MM.1S (cell line): Measurements from ENCODE around the gene SMC4.

Experiments used
- DNase-seq: peaks from one replicate; pipeline ENCODE4 v3.0.0-alpha.2; 2015
- H2AFZ ChIP-seq: fragments of 300-600 bp; sonication (generic); 2 replicates; pipeline ENCODE4 v1.6.0; 2016; ENCODE audit warnings: antibody characterized with exemption, low read length
- H3F3A ChIP-seq: fragments of 300-600 bp; sonication (generic); 2 replicates; pipeline ENCODE4 v1.6.1; 2016; ENCODE audit warnings: mild to moderate bottlenecking, antibody characterized with exemption, low read length, moderate library complexity, mixed read lengths; ENCODE audit not compliant: insufficient read depth
- H3K27ac ChIP-seq: fragments of 300-600 bp; sonication (generic); 2 replicates; pipeline ENCODE4 v1.5.1; 2016; ENCODE audit warnings: mild to moderate bottlenecking, low read length
- H3K27me3 ChIP-seq: fragments of 300-600 bp; sonication (generic); replicated peaks from 2 replicates; pipeline ENCODE4 v1.6.0; 2016; ENCODE audit warnings: low read length; ENCODE audit not compliant: insufficient read depth
- H3K36me3 ChIP-seq: fragments of 300-600 bp; sonication (generic); replicated peaks from 2 replicates; pipeline ENCODE4 v1.6.1; 2016; ENCODE audit warnings: mild to moderate bottlenecking, low read length, mixed read lengths; ENCODE audit not compliant: insufficient read depth
- H3K4me1 ChIP-seq: fragments of 300-600 bp; sonication (generic); 2 replicates; pipeline ENCODE4 v1.6.1; 2016; ENCODE audit warnings: low read length, mixed read lengths
- H3K4me2 ChIP-seq: fragments of 300-600 bp; sonication (generic); 2 replicates; pipeline ENCODE4 v1.6.0; 2016; ENCODE audit warnings: low read depth, low read length
- H3K4me3 ChIP-seq: fragments of 300-600 bp; sonication (generic); 2 replicates; pipeline ENCODE4 v1.5.1; 2016; ENCODE audit warnings: low read length, mixed read lengths
- H3K79me2 ChIP-seq: fragments of 300-600 bp; sonication (generic); 2 replicates; pipeline ENCODE4 v1.6.1; 2016; ENCODE audit warnings: mixed run types, low read length, mixed read lengths
- H3K9ac ChIP-seq: fragments of 300-600 bp; sonication (generic); 2 replicates; pipeline ENCODE4 v1.6.1; 2016; ENCODE audit warnings: low read length, mixed read lengths
- H3K9me2 ChIP-seq: fragments of 300-600 bp; sonication (generic); replicated peaks from 2 replicates; pipeline ENCODE4 v1.6.1; 2016; ENCODE audit warnings: mild to moderate bottlenecking, low read length, mixed read lengths; ENCODE audit not compliant: insufficient read depth
- H3K9me3 ChIP-seq: fragments of 300-600 bp; sonication (generic); replicated peaks from 2 replicates; pipeline ENCODE4 v1.6.1; 2016; ENCODE audit warnings: mild to moderate bottlenecking, low read length, mixed read lengths; ENCODE audit not compliant: insufficient read depth
- H4K20me1 ChIP-seq: fragments of 300-600 bp; sonication (generic); 2 replicates; pipeline ENCODE4 v1.6.1; 2016; ENCODE audit warnings: mild to moderate bottlenecking, low read length, moderate library complexity, mixed read lengths; ENCODE audit not compliant: insufficient read depth
- EZH2 ChIP-seq: fragments of 300-600 bp; sonication (generic); optimal IDR thresholded peaks from 2 replicates; pipeline ENCODE3; 2017; ENCODE audit warnings: low read depth, mild to moderate bottlenecking, antibody characterized with exemption, low read length, mixed read lengths
- EZH2phosphoT487 ChIP-seq: fragments of 300-600 bp; sonication (generic); IDR thresholded peaks from 2 replicates; pipeline ENCODE4 v1.6.1; 2018; ENCODE audit warnings: antibody characterized with exemption, low read length
- TF ChIP-seq, protein P1 (sequence below): fragments of 300-600 bp; sonication (generic); IDR thresholded peaks from 2 replicates; pipeline ENCODE4 v1.5.1; 2016; ENCODE audit warnings: antibody characterized with exemption, low read length, mixed read lengths

SMC4 gene

DNA sequence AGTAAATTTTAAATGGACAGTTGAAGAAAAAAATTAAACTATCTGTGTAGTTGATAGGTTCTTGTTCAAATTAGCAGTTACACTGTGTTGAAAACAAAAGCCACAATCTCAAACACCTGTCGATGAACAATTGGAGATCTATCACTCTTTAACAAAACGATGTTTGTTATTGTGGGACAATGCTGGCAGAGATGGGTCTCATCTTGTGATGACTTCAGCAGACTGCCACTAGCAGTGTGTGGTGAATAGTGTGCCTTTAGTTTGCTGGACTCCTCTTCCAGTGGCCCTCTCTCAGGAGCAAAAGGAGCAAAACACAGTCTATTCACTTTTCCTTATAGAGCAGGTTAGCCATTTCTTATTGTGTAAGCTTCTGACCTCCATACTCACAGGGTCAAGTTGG lies 64.9 kb downstream of the SMC4 start:
- no peak for DNase-seq
- no peaks in the 10 kb centered on the region for H3F3A ChIP-seq
- H2AFZ ChIP-seq, result no peak overlapping the region

DNA sequence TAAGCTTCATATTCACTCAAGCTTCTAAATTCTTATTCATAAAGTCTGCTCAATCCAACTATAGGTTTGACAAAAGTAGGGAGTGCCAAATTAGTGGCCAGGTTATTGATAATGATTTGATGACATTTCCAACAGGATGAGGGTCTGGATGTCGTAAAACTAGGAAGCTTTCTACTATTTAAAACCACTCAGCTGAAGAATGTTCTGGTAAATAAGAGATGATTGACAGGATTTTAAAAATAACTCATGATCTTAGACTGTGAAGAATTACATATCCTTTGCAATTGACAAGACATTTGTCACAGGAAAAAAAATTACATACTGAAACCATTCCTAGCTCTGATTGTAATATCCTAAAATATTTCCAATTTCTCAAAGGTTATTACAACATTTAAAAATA lies 65.5 kb downstream of the SMC4 start:
- Histone ChIP-seq H3K4me3 (no peak overlapping the region), H3F3A (no peaks in the 10 kb centered on the region), H3K4me2 (no peak overlapping the region), H3K9me3 (no peaks in the 10 kb centered on the region), H3K9ac (no peak overlapping the region), H3K36me3 (no peaks in the 10 kb centered on the region), H3K79me2 (no peaks in the 10 kb centered on the region), H4K20me1 (no peaks in the 10 kb centered on the region), H3K4me1 (no peaks in the 10 kb centered on the region), H3K9me2 (no peaks in the 10 kb centered on the region), H3K27ac (no peak overlapping the region), H2AFZ (no peak overlapping the region), H3K27me3 (no peaks in the 10 kb centered on the region)
- TF ChIP-seq EZH2phosphoT487 (no peak), EZH2 (no peak)
- TF ChIP-seq, protein P1, sequence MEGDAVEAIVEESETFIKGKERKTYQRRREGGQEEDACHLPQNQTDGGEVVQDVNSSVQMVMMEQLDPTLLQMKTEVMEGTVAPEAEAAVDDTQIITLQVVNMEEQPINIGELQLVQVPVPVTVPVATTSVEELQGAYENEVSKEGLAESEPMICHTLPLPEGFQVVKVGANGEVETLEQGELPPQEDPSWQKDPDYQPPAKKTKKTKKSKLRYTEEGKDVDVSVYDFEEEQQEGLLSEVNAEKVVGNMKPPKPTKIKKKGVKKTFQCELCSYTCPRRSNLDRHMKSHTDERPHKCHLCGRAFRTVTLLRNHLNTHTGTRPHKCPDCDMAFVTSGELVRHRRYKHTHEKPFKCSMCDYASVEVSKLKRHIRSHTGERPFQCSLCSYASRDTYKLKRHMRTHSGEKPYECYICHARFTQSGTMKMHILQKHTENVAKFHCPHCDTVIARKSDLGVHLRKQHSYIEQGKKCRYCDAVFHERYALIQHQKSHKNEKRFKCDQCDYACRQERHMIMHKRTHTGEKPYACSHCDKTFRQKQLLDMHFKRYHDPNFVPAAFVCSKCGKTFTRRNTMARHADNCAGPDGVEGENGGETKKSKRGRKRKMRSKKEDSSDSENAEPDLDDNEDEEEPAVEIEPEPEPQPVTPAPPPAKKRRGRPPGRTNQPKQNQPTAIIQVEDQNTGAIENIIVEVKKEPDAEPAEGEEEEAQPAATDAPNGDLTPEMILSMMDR, result no peak
- no peak for DNase-seq

More for the DNA sequence above, 64.9 kb downstream of the SMC4 start:
- no peaks in the 10 kb centered on the region for H3K36me3 ChIP-seq
- no peak overlapping the region for H3K9ac ChIP-seq
- no peak overlapping the region for H3K4me2 ChIP-seq
- TF ChIP-seq EZH2 (no peak), EZH2phosphoT487 (no peak)
- TF ChIP-seq, protein P1, result no peak
- no peak overlapping the region for H3K4me3 ChIP-seq
- H4K20me1 ChIP-seq, result no peaks in the 10 kb centered on the region
- no peak overlapping the region for H3K27ac ChIP-seq
- H3K79me2 ChIP-seq, result no peaks in the 10 kb centered on the region
- no peaks in the 10 kb centered on the region for H3K4me1 ChIP-seq
- H3K27me3 ChIP-seq, result no peaks in the 10 kb centered on the region
- H3K9me2 ChIP-seq, result no peaks in the 10 kb centered on the region
- H3K9me3 ChIP-seq, result no peaks in the 10 kb centered on the region

DNA sequence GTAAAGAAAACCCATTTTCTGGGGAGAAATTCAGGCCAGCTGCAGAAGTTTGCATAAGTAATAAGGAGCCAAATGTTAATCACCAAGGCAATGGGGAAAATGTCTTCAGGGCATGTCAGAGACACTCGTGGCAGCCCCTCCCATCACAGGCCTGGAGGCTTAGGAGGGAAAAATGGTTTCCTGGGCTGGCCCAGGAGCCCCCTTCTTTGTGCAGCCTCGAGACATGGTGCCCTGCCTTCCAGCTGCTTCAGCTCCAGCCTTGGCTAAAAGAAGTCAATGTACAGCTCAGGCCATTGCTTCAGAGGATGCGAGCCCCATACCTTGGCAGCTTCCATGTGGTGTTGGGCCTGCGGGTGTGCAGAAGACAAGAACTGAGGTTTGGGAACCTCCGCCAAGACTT lies 70.7 kb downstream of the SMC4 start:
- H3K27ac ChIP-seq, result no peak overlapping the region
- H2AFZ ChIP-seq, result no peak overlapping the region
- no peaks in the 10 kb centered on the region for H3K79me2 ChIP-seq
- no peaks in the 10 kb centered on the region; the same call in 1 of the 2 replicates for H3K4me1 ChIP-seq
- H3K9me3 ChIP-seq, result no peaks in the 10 kb centered on the region
- no peak overlapping the region for H3K4me2 ChIP-seq
- H3K4me3 ChIP-seq, result no peak overlapping the region
- H3F3A ChIP-seq, result no peaks in the 10 kb centered on the region
- H3K9me2 ChIP-seq, result no peaks in the 10 kb centered on the region
- DNase-seq, result no peak
- no peaks in the 10 kb centered on the region for H4K20me1 ChIP-seq
- H3K9ac ChIP-seq, result no peak overlapping the region
- TF ChIP-seq EZH2phosphoT487 (no peak), EZH2 (no peak)
- TF ChIP-seq, protein P1, result no peak
- H3K36me3 ChIP-seq, result no peaks in the 10 kb centered on the region
- no peaks in the 10 kb centered on the region for H3K27me3 ChIP-seq
